ENCODE data around the gene MTG2. TPM values are rescaled to one million over a fixed set of nuclear protein-coding genes. Genes with fewer than 3 reads are reported as not detected.

MTG2 gene
- total RNA-seq, 1 donor from 2014 or later = 32.9 TPM

- no peak for TF ChIP-seq CTCF (conservative IDR thresholded peaks at IDR 0.05)
- Mint-ChIP-seq H3K4me3 (no peak overlapping the region), H3K27me3 (ENCODE audit: low read depth) (peaks cover 85% of the 10 kb centered on the region), H3K27ac (ENCODE audit: unreplicated experiment) (no peak overlapping the region), H3K4me1 (peaks cover 3% of the 10 kb centered on the region), H3K36me3 (ENCODE audit: low read depth) (no peaks in the 10 kb centered on the region), H3K9me3 (no peaks in the 10 kb centered on the region)
- no peak for DNase-seq (ENCODE audit: low read depth, low spot score)
These were observed 38.1 kb downstream of the MTG2 start for GRCh38 chr20:62220666-62221568.

- Mint-ChIP-seq H3K27ac (ENCODE audit: unreplicated experiment) (no peak overlapping the region), H3K4me3 (no peak overlapping the region), H3K36me3 (ENCODE audit: low read depth) (no peaks in the 10 kb centered on the region), H3K9me3 (no peaks in the 10 kb centered on the region), H3K27me3 (ENCODE audit: low read depth) (peaks cover 81% of the 10 kb centered on the region), H3K4me1 (peaks cover 3% of the 10 kb centered on the region)
- no peak for DNase-seq (ENCODE audit: low read depth, low spot score)
- no peak for TF ChIP-seq CTCF (conservative IDR thresholded peaks at IDR 0.05)
These were observed 39.5 kb downstream of the MTG2 start for GRCh38 chr20:62222266-62222850.

- Mint-ChIP-seq H3K9me3 (no peaks in the 10 kb centered on the region), H3K4me1 (peaks cover 3% of the 10 kb centered on the region), H3K36me3 (ENCODE audit: low read depth) (no peaks in the 10 kb centered on the region), H3K27me3 (ENCODE audit: low read depth) (peaks cover 75% of the 10 kb centered on the region), H3K27ac (ENCODE audit: unreplicated experiment) (no peak overlapping the region), H3K4me3 (no peak overlapping the region)
- DNase-seq (ENCODE audit: low read depth, low spot score) = no peak
- TF ChIP-seq CTCF (conservative IDR thresholded peaks at IDR 0.05) = no peak
These were observed 40.1 kb downstream of the MTG2 start for GRCh38 chr20:62222972-62223371.

- peaks cover 3% of the 10 kb centered on the region for H3K4me1 Mint-ChIP-seq
- no peak overlapping the region for H3K27ac Mint-ChIP-seq (ENCODE audit: unreplicated experiment)
- no peak for TF ChIP-seq CTCF (conservative IDR thresholded peaks at IDR 0.05)
- H3K4me3 Mint-ChIP-seq = no peak overlapping the region
- no peaks in the 10 kb centered on the region for H3K36me3 Mint-ChIP-seq (ENCODE audit: low read depth)
- DNase-seq (ENCODE audit: low read depth, low spot score) = no peak
- H3K27me3 Mint-ChIP-seq (ENCODE audit: low read depth) = peaks cover 69% of the 10 kb centered on the region
- H3K9me3 Mint-ChIP-seq = no peaks in the 10 kb centered on the region
These were observed 40.7 kb downstream of the MTG2 start for GRCh38 chr20:62223571-62223970.

- H3K4me3 Mint-ChIP-seq = no peak overlapping the region
These were observed 41.5 kb downstream of the MTG2 start for GRCh38 chr20:62224113-62224855.

More at GRCh38 chr20:62224113-62224855, 41.5 kb downstream of the MTG2 start:
- no peaks in the 10 kb centered on the region for H3K36me3 Mint-ChIP-seq (ENCODE audit: low read depth)
- DNase-seq (ENCODE audit: low read depth, low spot score) = no peak
- H3K9me3 Mint-ChIP-seq = no peaks in the 10 kb centered on the region
- no peak for TF ChIP-seq CTCF (conservative IDR thresholded peaks at IDR 0.05)
- H3K27ac Mint-ChIP-seq (ENCODE audit: unreplicated experiment) = no peak overlapping the region
- H3K27me3 Mint-ChIP-seq (ENCODE audit: low read depth) = peaks cover 61% of the 10 kb centered on the region
- peaks cover 3% of the 10 kb centered on the region for H3K4me1 Mint-ChIP-seq
